Measurements from ENCODE around the gene TSACC.

The TSACC gene

GRCh38 chr1:156376146-156376545 is 37.8 kb downstream of the TSACC start:
- peak; percentile 4 for TF ChIP-seq CTCF (conservative IDR thresholded peaks at IDR 0.05; ENCODE audit: low read depth, low read length)
- DNase-seq (ENCODE audit: low read depth) = peak; percentile 48
- no peak overlapping the region for H3K4me3 ChIP-seq (ENCODE audit: low read depth, low read length)

GRCh38 chr1:156376958-156377919 is 38.9 kb downstream of the TSACC start:
- no peak for TF ChIP-seq CTCF (conservative IDR thresholded peaks at IDR 0.05; ENCODE audit: low read depth, low read length)
- DNase-seq (ENCODE audit: low read depth) = no peak
- H3K4me3 ChIP-seq (ENCODE audit: low read depth, low read length) = no peak overlapping the region

GRCh38 chr1:156378557-156378956 is 40.2 kb downstream of the TSACC start:
- DNase-seq (ENCODE audit: low read depth) = no peak
- TF ChIP-seq CTCF (conservative IDR thresholded peaks at IDR 0.05; ENCODE audit: low read depth, low read length) = no peak
- H3K4me3 ChIP-seq (ENCODE audit: low read depth, low read length) = no peak overlapping the region

- peak; percentile 12 for TF ChIP-seq CTCF (conservative IDR thresholded peaks at IDR 0.05; ENCODE audit: low read depth, low read length)
- H3K4me3 ChIP-seq (ENCODE audit: low read depth, low read length) = no peak overlapping the region
- DNase-seq (ENCODE audit: low read depth) = no peak
These were observed 41.3 kb downstream of the TSACC start for GRCh38 chr1:156379420-156380165.

GRCh38 chr1:156382561-156382960 is 44.2 kb downstream of the TSACC start:
- no peak for DNase-seq (ENCODE audit: low read depth)
- no peak overlapping the region for H3K4me3 ChIP-seq (ENCODE audit: low read depth, low read length)
- no peak for TF ChIP-seq CTCF (conservative IDR thresholded peaks at IDR 0.05; ENCODE audit: low read depth, low read length)

GRCh38 chr1:156383023-156383422 is 44.7 kb downstream of the TSACC start:
- no peak overlapping the region for H3K4me3 ChIP-seq (ENCODE audit: low read depth, low read length)
- TF ChIP-seq CTCF (conservative IDR thresholded peaks at IDR 0.05; ENCODE audit: low read depth, low read length) = peak; percentile 89
- DNase-seq (ENCODE audit: low read depth) = peak; percentile 70
